ENCODE measurements around the gene IDE.

DNA sequence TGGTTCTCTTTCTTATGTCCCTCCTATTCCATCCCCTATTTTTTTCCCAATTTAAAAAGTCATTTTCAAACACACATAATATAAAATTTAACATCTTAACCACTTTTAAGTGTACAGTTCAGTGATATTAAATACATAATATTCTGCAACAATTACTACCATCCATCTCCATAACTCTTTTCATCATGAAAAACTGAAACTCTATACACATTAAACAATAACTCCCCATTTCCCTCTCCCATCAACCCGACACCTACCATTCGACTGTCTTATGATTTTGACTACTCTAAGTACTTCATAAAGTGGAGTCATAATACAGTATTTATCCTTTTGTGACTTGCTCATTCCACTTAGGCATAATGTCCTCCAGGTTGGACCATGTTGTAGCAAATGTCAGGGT, 21.6 kb upstream of the IDE start:
- TF ChIP-seq CTCF (IDR thresholded peaks at IDR 0.05) (no peak), POLR2A (IDR thresholded peaks at IDR 0.05) (no peak), POLR2AphosphoS5 (IDR thresholded peaks at IDR 0.05) (no peak), EP300 (IDR thresholded peaks at IDR 0.05) (no peak)

All from suprapubic skin (tissue), 4 donors.